Prostate gland (tissue), 2 donors: ENCODE measurements around the gene ADGRB3. TPM values are rescaled to one million over a fixed set of nuclear protein-coding genes. Genes with fewer than 3 reads are reported as not detected.

ENCODE experiments used
- DNase-seq: peaks from one replicate; pipeline ENCODE4 v3.0.0-alpha.2; 2019; ENCODE audit warnings: low spot score
- H3K27ac ChIP-seq, 2 donors: fragments of 200-600 bp; sonication (generic); 2 replicates each; pipeline ENCODE4 v1.5.1; 2017 to 2019
- H3K27me3 ChIP-seq: fragments of 200-600 bp; sonication (generic); replicated peaks from 2 replicates; pipeline ENCODE4 v1.5.1; 2019; ENCODE audit not compliant: insufficient read depth
- H3K36me3 ChIP-seq, 2 donors: fragments of 200-600 bp; sonication (generic); 1 replicate in 1 of 2; 2 replicates in 1 of 2; pipeline versions ENCODE4 v1.5.1 to v1.8.1; 2017 to 2019
- H3K4me1 ChIP-seq: fragments of 200-600 bp; sonication (generic); replicated peaks from 2 replicates; pipeline ENCODE4 v1.5.1; 2019
- H3K4me3 ChIP-seq, 2 donors: fragments of 200-600 bp; sonication (generic); 2 replicates each; pipeline ENCODE4 v1.5.1; 2017 to 2019
- H3K9me3 ChIP-seq: fragments of 200-600 bp; sonication (generic); 2 replicates; pipeline ENCODE4 v1.5.1; 2017
- CTCF ChIP-seq, 4 experiments: fragments of 200-600 bp in 2 of 4; fragments of 450-650 bp in 2 of 4; sonication (generic) in 2 of 4; IDR thresholded peaks; 1 replicate in 3 of 4; 2 replicates in 1 of 4; pipeline ENCODE4 v1.5.1; 2016 to 2019; ENCODE audit warnings: antibody characterized with exemption in 4 of 4, mild to moderate bottlenecking in 2 of 4, moderate library complexity in 2 of 4
- POLR2A ChIP-seq: fragments of 450-650 bp; IDR thresholded peaks from one replicate; pipeline ENCODE4 v1.6.1; 2016; ENCODE audit warnings: antibody characterized with exemption, mild to moderate bottlenecking
- POLR2AphosphoS5 ChIP-seq: sonication (generic); formaldehyde crosslinking; IDR thresholded peaks from one replicate; pipeline ENCODE4 v1.6.1; 2017; ENCODE audit warnings: antibody characterized with exemption
- WGBS: methylation state at CpG from one replicate; pipeline ENCODE4 v1.1.5; 2018; 5-methylcytosine and 5-hydroxymethylcytosine counted together
- intact Hi-C: fragments of 100-400 bp; cut with DNase I; formaldehyde crosslinking; loops from one replicate; pipeline ENCODE4 v1.14.2; 2022
- total RNA-seq, 2 donors: library from RNA; depleted of rRNA; stranded (reverse); fragments of >200 nt; gene quantifications; one replicate each; pipeline ENCODE4 v1.1.0, GENCODE V29; 2016

The ADGRB3 gene
- total RNA-seq, 2 donors from 2014 or later, result 0.59 to 3.1 TPM

- no peaks in the 10 kb centered on the region for H3K9me3 ChIP-seq
- H3K36me3 ChIP-seq, result no peaks in the 10 kb centered on the region
- intact Hi-C loops, result no loop called here
- H3K4me3 ChIP-seq, result no peak overlapping the region
- H3K27me3 ChIP-seq, result no peaks in the 10 kb centered on the region
- TF ChIP-seq POLR2A, result no peak
- TF ChIP-seq POLR2AphosphoS5, result no peak
- TF ChIP-seq CTCF (IDR thresholded peaks at IDR 0.05), result no peak
- H3K27ac ChIP-seq, result no peak overlapping the region
- H3K4me1 ChIP-seq, result no peaks in the 10 kb centered on the region
- DNase-seq, result no peak
- WGBS, result 80% methylated on average over 1 of the region's 1 CpG
Observed at GRCh38 chr6:69072796-69073195, 437.7 kb downstream of the ADGRB3 start.

- intact Hi-C loops, result no loop called here
- WGBS, result 81% methylated on average over 4 of the region's 4 CpGs
- Histone ChIP-seq H3K9me3 (no peaks in the 10 kb centered on the region), H3K36me3 (no peaks in the 10 kb centered on the region), H3K27me3 (no peaks in the 10 kb centered on the region), H3K27ac (no peak overlapping the region), H3K4me1 (no peaks in the 10 kb centered on the region), H3K4me3 (no peak overlapping the region)
- TF ChIP-seq POLR2AphosphoS5 (no peak), POLR2A (no peak), CTCF (IDR thresholded peaks at IDR 0.05) (no peak)
- no peak for DNase-seq
Observed at GRCh38 chr6:69084746-69085335, 449.8 kb downstream of the ADGRB3 start.

DNA sequence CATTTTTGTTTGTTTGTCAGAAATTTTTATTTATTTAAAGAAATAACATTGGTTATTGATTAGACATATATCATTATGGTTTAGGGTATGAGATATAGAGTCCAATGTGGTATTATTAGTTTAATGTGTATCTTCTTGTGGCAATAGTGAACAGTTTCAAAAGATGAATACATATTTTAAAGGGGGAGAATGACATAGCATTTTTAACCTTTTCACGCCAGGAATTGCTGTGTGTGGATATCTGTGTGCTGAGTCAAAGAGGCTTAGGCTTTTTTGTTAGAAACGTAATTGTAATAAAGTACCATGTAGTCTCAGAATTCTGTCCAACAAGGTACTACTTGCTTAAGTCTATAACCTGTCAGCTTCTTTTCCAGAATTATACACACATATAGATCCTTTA is 451.6 kb downstream of the ADGRB3 start:
- 77% methylated on average over 2 of the region's 2 CpGs for WGBS

GRCh38 chr6:69089539-69089938 is 454.5 kb downstream of the ADGRB3 start:
- no peak for DNase-seq
- no peaks in the 10 kb centered on the region for H3K36me3 ChIP-seq
- TF ChIP-seq CTCF (IDR thresholded peaks at IDR 0.05) (no peak), POLR2A (no peak), POLR2AphosphoS5 (no peak)
- H3K27ac ChIP-seq, result no peak overlapping the region
- no peaks in the 10 kb centered on the region for H3K9me3 ChIP-seq
- H3K27me3 ChIP-seq, result no peaks in the 10 kb centered on the region
- H3K4me3 ChIP-seq, result no peak overlapping the region
- intact Hi-C loops, result no loop called here
- 80% methylated on average over 1 of the region's 1 CpG for WGBS
- no peaks in the 10 kb centered on the region for H3K4me1 ChIP-seq

More for the DNA sequence above, 451.6 kb downstream of the ADGRB3 start:
- DNase-seq, result no peak
- Histone ChIP-seq H3K9me3 (no peaks in the 10 kb centered on the region), H3K36me3 (no peaks in the 10 kb centered on the region), H3K27ac (no peak overlapping the region), H3K4me1 (no peaks in the 10 kb centered on the region), H3K4me3 (no peak overlapping the region), H3K27me3 (no peaks in the 10 kb centered on the region)
- intact Hi-C loops, result no loop called here
- TF ChIP-seq POLR2A (no peak), POLR2AphosphoS5 (no peak), CTCF (IDR thresholded peaks at IDR 0.05) (no peak)

DNA sequence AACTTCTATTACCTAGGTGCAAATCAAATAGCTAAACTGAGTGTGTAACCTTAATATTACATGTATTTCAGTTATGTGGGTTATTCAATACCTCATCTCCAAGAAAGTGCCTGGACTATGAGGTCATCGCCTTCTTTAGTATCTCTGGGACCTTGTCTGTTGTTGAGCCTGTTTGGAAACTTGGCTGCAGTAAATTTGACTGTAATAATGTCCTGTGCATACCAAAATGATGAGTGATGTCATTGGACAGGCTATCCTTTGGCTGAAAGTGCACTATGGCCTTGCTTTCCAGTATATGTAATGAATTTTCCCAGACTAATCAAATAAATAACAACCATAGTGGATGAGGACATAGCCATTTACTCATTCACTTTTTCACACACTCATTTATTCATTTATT is 455.1 kb downstream of the ADGRB3 start:
- Histone ChIP-seq H3K4me1 (no peaks in the 10 kb centered on the region), H3K36me3 (no peaks in the 10 kb centered on the region), H3K27ac (no peak overlapping the region), H3K9me3 (no peaks in the 10 kb centered on the region), H3K4me3 (no peak overlapping the region), H3K27me3 (no peaks in the 10 kb centered on the region)
- 94% methylated on average over 1 of the region's 1 CpG for WGBS
- intact Hi-C loops, result no loop called here
- no peak for TF ChIP-seq POLR2A
- TF ChIP-seq CTCF (IDR thresholded peaks at IDR 0.05), result no peak
- no peak for TF ChIP-seq POLR2AphosphoS5
- DNase-seq, result no peak
